Activated CD4-positive, alpha-beta T cell treated with anti-CD3 and anti-CD28 coated beads for 48 hours (primary cell): ENCODE measurements around the gene CHCHD6.

Experiments
- DNase-seq: peaks from one replicate; pipeline ENCODE4 v3.0.0-alpha.2; 2020

Gene CHCHD6

GRCh38 chr3:126998728-126999127, 294.7 kb downstream of the CHCHD6 start:
- DNase-seq: no peak

GRCh38 chr3:126999383-126999782, 295.3 kb downstream of the CHCHD6 start:
- DNase-seq: no peak

- no peak for DNase-seq
Measured at GRCh38 chr3:127000119-127000518, 296.1 kb downstream of the CHCHD6 start.

GRCh38 chr3:127000761-127001160, 296.7 kb downstream of the CHCHD6 start:
- DNase-seq: no peak

GRCh38 chr3:127001486-127002194, 297.6 kb downstream of the CHCHD6 start:
- no peak for DNase-seq

GRCh38 chr3:127002195-127003174, 298.4 kb downstream of the CHCHD6 start:
- no peak for DNase-seq

GRCh38 chr3:127003175-127003555, 299.1 kb downstream of the CHCHD6 start:
- DNase-seq: no peak

- DNase-seq: no peak
Measured at GRCh38 chr3:127003601-127004280, 299.7 kb downstream of the CHCHD6 start.

- DNase-seq: no peak
Measured at GRCh38 chr3:127004641-127005397, 300.8 kb downstream of the CHCHD6 start.

GRCh38 chr3:127005864-127006500, 301.9 kb downstream of the CHCHD6 start:
- no peak for DNase-seq

- no peak for DNase-seq
Measured at GRCh38 chr3:127006781-127007436, 302.9 kb downstream of the CHCHD6 start.

- DNase-seq: no peak
Measured at GRCh38 chr3:127008236-127008635, 304.2 kb downstream of the CHCHD6 start.

GRCh38 chr3:127009531-127009930, 305.5 kb downstream of the CHCHD6 start:
- DNase-seq: no peak
